GM23338 (cell line): ENCODE measurements around the gene PID1. TPM values are rescaled to one million over a fixed set of nuclear protein-coding genes. Genes with fewer than 3 reads are reported as not detected.

Experiments
- ATAC-seq: fragments of 200-7000 bp; cut with Tn5 transposase; 3 replicates; pipeline ENCODE4 v1.9.1; 2020
- DNase-seq: peaks from one replicate; pipeline ENCODE4 v3.0.0-alpha.2; 2015; ENCODE audit warnings: low spot score
- H2AFZ ChIP-seq: fragments of 200-600 bp; sonication (generic); 2 replicates; pipeline ENCODE4 v1.8.0; 2016; ENCODE audit warnings: antibody characterized with exemption, mild to moderate bottlenecking, moderate library complexity
- H3F3A ChIP-seq: fragments of 200-600 bp; sonication (generic); replicated peaks from 2 replicates; pipeline ENCODE4 v1.8.0; 2017; ENCODE audit warnings: antibody characterized with exemption, mixed run types, low read depth
- H3K27ac ChIP-seq: fragments of 200-600 bp; sonication (generic); 2 replicates; pipeline ENCODE4 v1.6.1; 2016; ENCODE audit warnings: low read depth
- H3K27me3 ChIP-seq: fragments of 200-600 bp; sonication (generic); 2 replicates; pipeline ENCODE4 v1.8.0; 2016; ENCODE audit warnings: mild to moderate bottlenecking, mixed run types, moderate library complexity; ENCODE audit not compliant: insufficient read depth
- H3K36me3 ChIP-seq: fragments of 200-600 bp; sonication (generic); 2 replicates; pipeline ENCODE4 v1.8.0; 2016; ENCODE audit warnings: mild to moderate bottlenecking; ENCODE audit not compliant: insufficient read depth
- H3K4me1 ChIP-seq: fragments of 200-600 bp; sonication (generic); 2 replicates; pipeline ENCODE4 v1.8.0; 2016; ENCODE audit warnings: mild to moderate bottlenecking, moderate library complexity; ENCODE audit not compliant: insufficient read depth
- H3K4me2 ChIP-seq: fragments of 200-600 bp; sonication (generic); 2 replicates; pipeline ENCODE4 v1.7.1; 2017; ENCODE audit warnings: mixed run types
- H3K4me3 ChIP-seq: fragments of 200-600 bp; sonication (generic); 2 replicates; pipeline ENCODE4 v1.6.1; 2016; ENCODE audit warnings: mixed run types
- H3K79me2 ChIP-seq: fragments of 200-600 bp; sonication (generic); replicated peaks from 2 replicates; pipeline ENCODE4 v1.8.0; 2017; ENCODE audit warnings: mild to moderate bottlenecking; ENCODE audit not compliant: insufficient read depth
- H3K9me2 ChIP-seq: fragments of 200-600 bp; sonication (generic); 2 replicates; pipeline ENCODE4 v1.8.0; 2017; ENCODE audit not compliant: insufficient read depth
- H4K20me1 ChIP-seq: fragments of 200-600 bp; sonication (generic); replicated peaks from 2 replicates; pipeline ENCODE4 v1.8.0; 2017; ENCODE audit warnings: mild to moderate bottlenecking; ENCODE audit not compliant: insufficient read depth
- H3K27ac Mint-ChIP-seq: 2 replicates; pipeline ENCODE4 v1.8.0; 2020; ENCODE audit warnings: inconsistent platforms, mild to moderate bottlenecking, moderate library complexity, mixed read lengths
- H3K27me3 Mint-ChIP-seq: 3 replicates; pipeline ENCODE4 v1.8.0; 2022; ENCODE audit warnings: low read depth, mild to moderate bottlenecking, moderate library complexity, mixed read lengths, inconsistent platforms; ENCODE audit not compliant: insufficient read depth, poor library complexity
- H3K36me3 Mint-ChIP-seq: 3 replicates; pipeline ENCODE4 v1.8.0; 2021; ENCODE audit warnings: low read depth, mild to moderate bottlenecking, inconsistent platforms, moderate library complexity, mixed read lengths
- H3K4me1 Mint-ChIP-seq: 3 replicates; pipeline ENCODE4 v1.8.0; 2020; ENCODE audit warnings: mild to moderate bottlenecking, inconsistent platforms, mixed read lengths
- H3K4me3 Mint-ChIP-seq: 3 replicates; pipeline ENCODE4 v1.8.0; 2021; ENCODE audit warnings: moderate library complexity, mild to moderate bottlenecking, inconsistent platforms, mixed read lengths
- H3K9me3 Mint-ChIP-seq: 3 replicates; pipeline ENCODE4 v1.8.0; 2020; ENCODE audit warnings: moderate library complexity, mild to moderate bottlenecking, inconsistent platforms, mixed read lengths
- ZNF331 ChIP-seq: fragments of 250-450 bp; sonication (Bioruptor Pico); IDR thresholded peaks from 2 replicates; pipeline ENCODE4 v1.5.0; 2020; ENCODE audit warnings: low read depth, mild to moderate bottlenecking, moderate library complexity
- polyA plus RNA-seq: library from polyadenylated mRNA; unstranded; fragments of >200 nt; fragmentation: Nextera tagmentation; extraction: Ambion mirVana; gene quantifications from 2 replicates; pipeline ENCODE4 v1.2.1, GENCODE V29; 2016
- total RNA-seq: library from RNA; depleted of rRNA; stranded (reverse); fragments of >200 nt; shearing (Covaris generic); gene quantifications from 2 replicates; pipeline ENCODE4 v1.2.3, GENCODE V29; 2014
- TF ChIP-seq, protein P1 (sequence below): IDR thresholded peaks from one replicate; pipeline ENCODE4 v1.6.1; 2018; ENCODE audit warnings: antibody characterized with exemption; ENCODE audit not compliant: unreplicated experiment
- TF ChIP-seq, protein P2 (sequence below): fragments of 250-450 bp; sonication (Bioruptor Pico); IDR thresholded peaks from 2 replicates; pipeline ENCODE4 v1.5.0; 2020; ENCODE audit warnings: mild to moderate bottlenecking, moderate library complexity
- TF ChIP-seq, protein P3 (sequence below): IDR thresholded peaks from 2 replicates; pipeline ENCODE4 v1.6.1; 2016; ENCODE audit warnings: antibody characterized with exemption

Gene PID1
- total and polyA plus RNA-seq, 2 experiments from 2014 or later: 1.7 to 2.4 TPM

GRCh38 chr2:229226382-229226781, 44.7 kb downstream of the PID1 start:
- ATAC-seq (no peak), DNase-seq (no peak)
- no peaks in the 10 kb centered on the region for H3K79me2 ChIP-seq
- H3K36me3 ChIP-seq: no peaks in the 10 kb centered on the region
- no peak overlapping the region for H3K4me3 ChIP-seq
- no peaks in the 10 kb centered on the region for H4K20me1 ChIP-seq
- TF ChIP-seq, protein P1, sequence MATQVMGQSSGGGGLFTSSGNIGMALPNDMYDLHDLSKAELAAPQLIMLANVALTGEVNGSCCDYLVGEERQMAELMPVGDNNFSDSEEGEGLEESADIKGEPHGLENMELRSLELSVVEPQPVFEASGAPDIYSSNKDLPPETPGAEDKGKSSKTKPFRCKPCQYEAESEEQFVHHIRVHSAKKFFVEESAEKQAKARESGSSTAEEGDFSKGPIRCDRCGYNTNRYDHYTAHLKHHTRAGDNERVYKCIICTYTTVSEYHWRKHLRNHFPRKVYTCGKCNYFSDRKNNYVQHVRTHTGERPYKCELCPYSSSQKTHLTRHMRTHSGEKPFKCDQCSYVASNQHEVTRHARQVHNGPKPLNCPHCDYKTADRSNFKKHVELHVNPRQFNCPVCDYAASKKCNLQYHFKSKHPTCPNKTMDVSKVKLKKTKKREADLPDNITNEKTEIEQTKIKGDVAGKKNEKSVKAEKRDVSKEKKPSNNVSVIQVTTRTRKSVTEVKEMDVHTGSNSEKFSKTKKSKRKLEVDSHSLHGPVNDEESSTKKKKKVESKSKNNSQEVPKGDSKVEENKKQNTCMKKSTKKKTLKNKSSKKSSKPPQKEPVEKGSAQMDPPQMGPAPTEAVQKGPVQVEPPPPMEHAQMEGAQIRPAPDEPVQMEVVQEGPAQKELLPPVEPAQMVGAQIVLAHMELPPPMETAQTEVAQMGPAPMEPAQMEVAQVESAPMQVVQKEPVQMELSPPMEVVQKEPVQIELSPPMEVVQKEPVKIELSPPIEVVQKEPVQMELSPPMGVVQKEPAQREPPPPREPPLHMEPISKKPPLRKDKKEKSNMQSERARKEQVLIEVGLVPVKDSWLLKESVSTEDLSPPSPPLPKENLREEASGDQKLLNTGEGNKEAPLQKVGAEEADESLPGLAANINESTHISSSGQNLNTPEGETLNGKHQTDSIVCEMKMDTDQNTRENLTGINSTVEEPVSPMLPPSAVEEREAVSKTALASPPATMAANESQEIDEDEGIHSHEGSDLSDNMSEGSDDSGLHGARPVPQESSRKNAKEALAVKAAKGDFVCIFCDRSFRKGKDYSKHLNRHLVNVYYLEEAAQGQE: no peak
- TF ChIP-seq, protein P2, sequence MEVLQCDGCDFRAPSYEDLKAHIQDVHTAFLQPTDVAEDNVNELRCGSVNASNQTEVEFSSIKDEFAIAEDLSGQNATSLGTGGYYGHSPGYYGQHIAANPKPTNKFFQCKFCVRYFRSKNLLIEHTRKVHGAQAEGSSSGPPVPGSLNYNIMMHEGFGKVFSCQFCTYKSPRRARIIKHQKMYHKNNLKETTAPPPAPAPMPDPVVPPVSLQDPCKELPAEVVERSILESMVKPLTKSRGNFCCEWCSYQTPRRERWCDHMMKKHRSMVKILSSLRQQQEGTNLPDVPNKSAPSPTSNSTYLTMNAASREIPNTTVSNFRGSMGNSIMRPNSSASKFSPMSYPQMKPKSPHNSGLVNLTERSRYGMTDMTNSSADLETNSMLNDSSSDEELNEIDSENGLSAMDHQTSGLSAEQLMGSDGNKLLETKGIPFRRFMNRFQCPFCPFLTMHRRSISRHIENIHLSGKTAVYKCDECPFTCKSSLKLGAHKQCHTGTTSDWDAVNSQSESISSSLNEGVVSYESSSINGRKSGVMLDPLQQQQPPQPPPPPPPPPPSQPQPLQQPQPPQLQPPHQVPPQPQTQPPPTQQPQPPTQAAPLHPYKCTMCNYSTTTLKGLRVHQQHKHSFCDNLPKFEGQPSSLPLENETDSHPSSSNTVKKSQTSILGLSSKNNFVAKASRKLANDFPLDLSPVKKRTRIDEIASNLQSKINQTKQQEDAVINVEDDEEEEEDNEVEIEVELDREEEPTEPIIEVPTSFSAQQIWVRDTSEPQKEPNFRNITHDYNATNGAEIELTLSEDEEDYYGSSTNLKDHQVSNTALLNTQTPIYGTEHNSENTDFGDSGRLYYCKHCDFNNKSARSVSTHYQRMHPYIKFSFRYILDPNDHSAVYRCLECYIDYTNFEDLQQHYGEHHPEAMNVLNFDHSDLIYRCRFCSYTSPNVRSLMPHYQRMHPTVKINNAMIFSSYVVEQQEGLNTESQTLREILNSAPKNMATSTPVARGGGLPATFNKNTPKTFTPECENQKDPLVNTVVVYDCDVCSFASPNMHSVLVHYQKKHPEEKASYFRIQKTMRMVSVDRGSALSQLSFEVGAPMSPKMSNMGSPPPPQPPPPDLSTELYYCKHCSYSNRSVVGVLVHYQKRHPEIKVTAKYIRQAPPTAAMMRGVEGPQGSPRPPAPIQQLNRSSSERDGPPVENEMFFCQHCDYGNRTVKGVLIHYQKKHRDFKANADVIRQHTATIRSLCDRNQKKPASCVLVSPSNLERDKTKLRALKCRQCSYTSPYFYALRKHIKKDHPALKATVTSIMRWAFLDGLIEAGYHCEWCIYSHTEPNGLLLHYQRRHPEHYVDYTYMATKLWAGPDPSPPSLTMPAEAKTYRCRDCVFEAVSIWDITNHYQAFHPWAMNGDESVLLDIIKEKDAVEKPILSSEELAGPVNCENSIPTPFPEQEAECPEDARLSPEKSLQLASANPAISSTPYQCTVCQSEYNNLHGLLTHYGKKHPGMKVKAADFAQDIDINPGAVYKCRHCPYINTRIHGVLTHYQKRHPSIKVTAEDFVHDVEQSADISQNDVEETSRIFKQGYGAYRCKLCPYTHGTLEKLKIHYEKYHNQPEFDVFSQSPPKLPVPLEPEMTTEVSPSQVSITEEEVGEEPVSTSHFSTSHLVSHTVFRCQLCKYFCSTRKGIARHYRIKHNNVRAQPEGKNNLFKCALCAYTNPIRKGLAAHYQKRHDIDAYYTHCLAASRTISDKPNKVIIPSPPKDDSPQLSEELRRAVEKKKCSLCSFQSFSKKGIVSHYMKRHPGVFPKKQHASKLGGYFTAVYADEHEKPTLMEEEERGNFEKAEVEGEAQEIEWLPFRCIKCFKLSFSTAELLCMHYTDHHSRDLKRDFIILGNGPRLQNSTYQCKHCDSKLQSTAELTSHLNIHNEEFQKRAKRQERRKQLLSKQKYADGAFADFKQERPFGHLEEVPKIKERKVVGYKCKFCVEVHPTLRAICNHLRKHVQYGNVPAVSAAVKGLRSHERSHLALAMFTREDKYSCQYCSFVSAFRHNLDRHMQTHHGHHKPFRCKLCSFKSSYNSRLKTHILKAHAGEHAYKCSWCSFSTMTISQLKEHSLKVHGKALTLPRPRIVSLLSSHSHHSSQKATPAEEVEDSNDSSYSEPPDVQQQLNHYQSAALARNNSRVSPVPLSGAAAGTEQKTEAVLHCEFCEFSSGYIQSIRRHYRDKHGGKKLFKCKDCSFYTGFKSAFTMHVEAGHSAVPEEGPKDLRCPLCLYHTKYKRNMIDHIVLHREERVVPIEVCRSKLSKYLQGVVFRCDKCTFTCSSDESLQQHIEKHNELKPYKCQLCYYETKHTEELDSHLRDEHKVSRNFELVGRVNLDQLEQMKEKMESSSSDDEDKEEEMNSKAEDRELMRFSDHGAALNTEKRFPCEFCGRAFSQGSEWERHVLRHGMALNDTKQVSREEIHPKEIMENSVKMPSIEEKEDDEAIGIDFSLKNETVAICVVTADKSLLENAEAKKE: no peak
- TF ChIP-seq, protein P3, sequence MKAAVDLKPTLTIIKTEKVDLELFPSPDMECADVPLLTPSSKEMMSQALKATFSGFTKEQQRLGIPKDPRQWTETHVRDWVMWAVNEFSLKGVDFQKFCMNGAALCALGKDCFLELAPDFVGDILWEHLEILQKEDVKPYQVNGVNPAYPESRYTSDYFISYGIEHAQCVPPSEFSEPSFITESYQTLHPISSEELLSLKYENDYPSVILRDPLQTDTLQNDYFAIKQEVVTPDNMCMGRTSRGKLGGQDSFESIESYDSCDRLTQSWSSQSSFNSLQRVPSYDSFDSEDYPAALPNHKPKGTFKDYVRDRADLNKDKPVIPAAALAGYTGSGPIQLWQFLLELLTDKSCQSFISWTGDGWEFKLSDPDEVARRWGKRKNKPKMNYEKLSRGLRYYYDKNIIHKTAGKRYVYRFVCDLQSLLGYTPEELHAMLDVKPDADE: no peak
- no peak for TF ChIP-seq ZNF331
- H3K27ac ChIP-seq: no peak overlapping the region
- no peaks in the 10 kb centered on the region for H3F3A ChIP-seq
- H3K27me3 Mint-ChIP-seq: no peaks in the 10 kb centered on the region
- no peak overlapping the region for H3K27ac Mint-ChIP-seq
- H3K36me3 Mint-ChIP-seq: no peaks in the 10 kb centered on the region; the same call in 2 of the 3 replicates
- no peaks in the 10 kb centered on the region for H3K4me1 Mint-ChIP-seq
- H2AFZ ChIP-seq: no peak overlapping the region
- no peak overlapping the region for H3K4me2 ChIP-seq
- H3K27me3 ChIP-seq: no peaks in the 10 kb centered on the region
- no peaks in the 10 kb centered on the region; the same call in 2 of the 3 replicates for H3K9me3 Mint-ChIP-seq
- no peak overlapping the region for H3K4me3 Mint-ChIP-seq
- H3K9me2 ChIP-seq: no peaks in the 10 kb centered on the region; the same call in 1 of the 2 replicates
- no peaks in the 10 kb centered on the region for H3K4me1 ChIP-seq
